HS-5 (cell line): ENCODE measurements around the gene AGPAT2.
"Not testable (repeated sequence)": the region's sequence is repeated elsewhere in the genome, so short reads cannot be mapped to it uniquely, and the experiment has no call there.

Source experiments
- DNase-seq: peaks from one replicate; pipeline ENCODE4 v3.0.0-alpha.2; 2012; ENCODE audit warnings: low read depth

Gene AGPAT2

GRCh38 chr9:136720251-136720897 is 33.1 kb upstream of the AGPAT2 start:
- no peak for DNase-seq

GRCh38 chr9:136719195-136719880 is 32.1 kb upstream of the AGPAT2 start:
- DNase-seq, result no peak

DNA sequence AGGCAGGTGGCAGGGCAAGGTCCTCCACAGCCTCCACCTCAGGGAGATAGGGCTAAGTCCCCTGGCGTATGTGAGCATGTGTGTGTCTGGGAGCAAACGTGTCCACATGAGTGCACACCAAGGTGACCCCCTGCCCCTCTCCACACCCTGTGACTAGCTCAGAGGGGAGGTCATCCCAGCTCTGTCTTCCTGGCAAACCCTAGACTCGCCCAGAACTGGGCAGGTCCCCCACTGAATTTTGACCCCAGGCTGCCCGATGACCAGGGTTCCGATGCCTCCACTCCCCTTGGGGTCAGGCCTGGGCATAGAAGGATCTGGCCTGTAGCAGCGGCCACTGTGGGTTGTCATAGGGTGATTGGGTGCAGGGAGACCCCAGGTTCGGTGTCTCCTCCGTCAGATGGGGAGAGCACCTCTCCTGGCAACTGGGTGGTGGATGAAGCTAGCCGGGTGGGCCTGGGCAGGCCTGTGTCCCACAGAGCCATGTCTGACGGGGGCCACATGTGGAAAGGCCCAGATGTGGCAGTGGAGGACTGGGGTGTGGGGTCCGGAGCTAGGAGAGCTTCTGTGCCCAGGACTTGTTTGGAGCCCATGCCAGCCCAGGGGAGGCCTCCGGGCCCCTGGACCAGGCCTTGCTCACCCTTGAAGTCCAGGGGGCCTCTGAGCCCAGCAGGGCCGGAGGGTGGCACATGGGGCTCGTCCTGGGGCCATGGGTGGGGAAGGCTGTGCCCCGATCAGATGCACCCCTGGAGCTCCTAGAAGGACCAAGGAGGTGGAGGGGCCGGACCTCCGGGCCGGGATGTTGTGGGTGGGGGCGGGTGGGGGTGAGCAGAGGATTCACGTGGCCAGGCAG is 31.3 kb upstream of the AGPAT2 start:
- no peak for DNase-seq

DNA sequence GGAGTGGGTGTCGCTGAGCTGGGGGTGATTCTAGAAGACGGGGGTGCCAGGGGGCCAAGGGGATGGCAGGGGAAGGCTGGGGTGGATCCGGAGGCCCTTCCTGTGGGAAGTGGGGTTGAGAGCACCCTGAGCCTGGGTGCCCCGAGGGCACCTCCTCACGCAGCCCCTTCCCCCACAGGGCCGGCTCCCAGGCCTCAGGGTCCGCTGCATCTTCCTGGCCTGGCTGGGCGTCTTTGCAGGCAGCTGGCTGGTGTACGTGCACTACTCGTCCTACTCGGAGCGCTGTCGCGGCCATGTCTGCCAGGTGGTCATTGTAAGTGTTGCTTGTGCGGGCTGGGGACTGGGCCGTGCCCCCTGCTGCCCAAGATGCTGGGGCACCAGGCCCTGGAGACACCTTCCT is 30.1 kb upstream of the AGPAT2 start:
- no peak for DNase-seq

- DNase-seq, result no peak
Measured at GRCh38 chr9:136714893-136715274, 27.6 kb upstream of the AGPAT2 start.

DNA sequence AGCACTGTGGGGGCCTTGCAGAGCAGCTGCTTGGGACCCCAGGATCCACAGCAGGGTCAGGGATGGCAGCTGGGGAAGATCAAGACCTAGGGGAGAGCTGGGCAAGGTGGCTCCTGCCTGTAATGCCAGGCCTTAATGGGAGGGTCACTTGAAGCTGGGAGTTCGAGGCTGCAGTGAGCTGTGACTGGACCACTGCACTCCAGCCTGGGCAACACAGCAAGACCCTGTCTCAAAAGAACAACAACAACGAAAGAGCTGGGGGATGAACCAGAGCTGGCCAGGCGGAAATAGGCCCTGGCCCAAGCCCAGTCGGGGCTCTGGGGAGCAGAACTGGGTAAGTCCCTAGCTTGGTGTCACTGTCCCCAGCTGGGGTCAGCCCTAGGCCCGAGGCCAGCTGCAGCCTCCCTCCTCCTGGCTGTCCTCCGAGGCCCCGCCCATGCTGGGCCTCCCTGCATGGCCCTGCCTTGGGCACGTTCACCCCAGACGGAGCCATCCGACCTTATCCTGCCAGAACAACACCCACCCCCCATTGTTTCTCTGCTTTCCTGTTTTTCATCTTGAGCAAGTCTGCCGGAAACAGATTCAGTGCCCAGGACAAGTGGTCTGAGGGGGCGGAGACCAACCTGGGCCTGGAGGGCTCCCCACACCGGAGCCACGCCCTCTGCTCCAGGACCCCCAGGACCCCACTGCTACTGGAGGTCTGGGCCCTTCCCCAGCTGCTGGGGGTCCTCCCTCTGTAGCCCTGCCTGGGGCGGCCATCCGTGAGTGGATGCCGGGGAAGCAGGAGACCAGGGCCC is 27.0 kb upstream of the AGPAT2 start:
- DNase-seq, result no peak

DNA sequence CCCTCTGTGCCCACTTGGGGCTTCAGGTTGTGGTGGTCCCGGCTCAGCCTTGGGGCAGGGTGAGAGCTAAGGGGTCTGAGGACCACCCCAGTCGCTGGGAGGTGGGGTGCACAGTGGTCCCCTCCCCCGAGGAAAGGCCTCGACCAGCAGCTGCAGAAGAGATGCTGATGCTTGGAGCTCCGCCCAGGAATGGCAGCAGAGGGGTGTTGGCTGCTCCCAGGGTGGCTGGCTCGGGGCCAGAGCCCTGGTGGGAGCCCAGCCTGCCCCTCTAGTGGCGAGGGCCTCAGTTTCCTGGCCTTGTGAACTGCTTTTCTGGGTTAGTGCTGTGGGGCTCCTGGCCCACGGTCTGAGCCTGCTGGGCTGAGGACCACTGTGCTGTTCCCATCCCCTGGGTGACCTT is 26.3 kb upstream of the AGPAT2 start:
- DNase-seq, result no peak

- DNase-seq, result no peak
Measured at GRCh38 chr9:136712690-136713544, 25.7 kb upstream of the AGPAT2 start.

- DNase-seq, result no peak
Measured at GRCh38 chr9:136711751-136712689, 24.8 kb upstream of the AGPAT2 start, which contains the start of gene DIPK1B. TSS of gene DIPK1B (plus strand) at chr9:136712572. CDS start at chr9:136712666, 94 bp downstream.

- not testable (repeated sequence) for DNase-seq
Measured at GRCh38 chr9:136711219-136711648, 24.0 kb upstream of the AGPAT2 start.

- no peak for DNase-seq
Measured at GRCh38 chr9:136710543-136710942, 23.3 kb upstream of the AGPAT2 start.

DNA sequence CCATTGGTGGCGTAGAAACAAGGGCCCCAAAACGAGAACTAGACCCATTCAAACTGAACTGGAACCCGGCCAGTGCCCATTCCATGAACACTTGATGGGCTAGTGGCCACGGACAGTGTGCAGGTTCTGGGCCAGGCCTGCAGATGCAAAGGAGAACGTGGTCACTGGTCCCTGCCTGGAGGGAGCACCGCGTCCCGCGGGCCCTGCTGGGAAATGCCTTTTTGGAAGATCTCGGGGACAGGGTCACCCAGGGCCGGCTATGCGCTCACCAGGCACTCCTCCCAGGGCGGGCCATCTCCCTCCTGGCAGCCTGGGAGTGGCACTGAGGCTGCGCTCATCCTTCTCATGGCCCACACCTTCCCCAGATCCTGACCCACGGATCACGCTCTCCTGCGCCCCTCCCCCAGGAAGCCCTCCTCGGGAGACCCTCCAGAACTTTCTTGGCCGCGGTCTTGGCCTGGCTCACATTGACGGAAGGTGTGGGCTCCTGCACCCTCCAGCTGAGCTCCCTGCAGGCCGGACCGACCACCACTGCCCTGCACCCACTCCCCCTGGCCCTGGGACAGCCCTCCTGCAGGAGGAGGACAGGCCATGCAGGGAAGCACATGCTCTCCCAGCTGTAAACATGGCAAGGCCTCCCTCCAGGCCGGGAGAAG is 22.3 kb upstream of the AGPAT2 start:
- DNase-seq, result no peak

DNA sequence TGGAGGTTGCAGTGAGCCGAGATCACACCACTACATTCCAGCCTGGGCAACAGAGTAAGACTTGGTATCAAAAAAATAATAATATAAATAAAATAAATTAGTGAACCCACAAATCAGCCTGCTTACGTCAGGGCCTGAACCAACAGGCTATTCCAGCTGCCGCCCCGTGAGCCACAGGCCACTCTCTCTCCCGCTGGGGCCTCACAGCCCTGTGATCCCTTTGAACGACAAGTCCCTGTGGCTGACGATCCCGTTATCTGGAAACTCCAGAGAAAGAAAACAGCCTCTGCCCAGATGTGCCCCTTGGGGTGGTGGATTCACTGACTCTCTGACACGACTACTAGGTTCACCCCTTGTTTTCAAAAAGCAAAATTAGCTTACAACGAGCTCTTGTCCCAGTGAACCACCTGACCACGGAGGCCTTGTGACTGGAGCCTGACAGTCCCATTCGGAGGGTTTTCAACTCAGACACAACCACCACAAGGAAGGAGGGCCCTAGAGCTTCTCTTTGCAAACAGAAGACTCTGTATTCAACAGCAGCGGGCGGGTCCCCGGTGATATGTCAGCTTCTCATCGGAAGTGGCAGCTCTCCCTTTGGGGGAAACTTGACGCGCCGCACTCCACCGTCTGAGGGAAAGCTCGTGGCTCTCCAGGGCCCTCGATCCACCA is 20.7 kb upstream of the AGPAT2 start:
- DNase-seq, result no peak

DNA sequence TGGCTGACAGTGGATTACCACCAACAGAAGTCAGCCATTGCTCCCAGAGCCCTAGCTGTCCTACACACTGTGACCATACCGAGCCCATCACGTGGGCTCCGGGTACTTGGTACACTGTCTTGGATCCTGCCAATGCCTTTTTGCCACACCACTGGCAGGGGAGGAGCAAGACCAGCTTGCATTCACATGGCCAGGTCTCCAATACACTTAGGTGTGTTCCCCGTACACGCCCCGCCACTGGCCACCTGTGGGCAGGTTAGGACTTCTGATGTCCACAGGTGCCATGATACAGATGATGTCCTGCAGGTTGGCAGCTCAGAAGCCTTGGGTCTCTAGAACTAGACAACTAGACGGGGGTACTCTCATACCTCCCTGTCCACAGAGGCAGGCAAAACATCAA is 19.8 kb upstream of the AGPAT2 start:
- DNase-seq, result no peak

DNA sequence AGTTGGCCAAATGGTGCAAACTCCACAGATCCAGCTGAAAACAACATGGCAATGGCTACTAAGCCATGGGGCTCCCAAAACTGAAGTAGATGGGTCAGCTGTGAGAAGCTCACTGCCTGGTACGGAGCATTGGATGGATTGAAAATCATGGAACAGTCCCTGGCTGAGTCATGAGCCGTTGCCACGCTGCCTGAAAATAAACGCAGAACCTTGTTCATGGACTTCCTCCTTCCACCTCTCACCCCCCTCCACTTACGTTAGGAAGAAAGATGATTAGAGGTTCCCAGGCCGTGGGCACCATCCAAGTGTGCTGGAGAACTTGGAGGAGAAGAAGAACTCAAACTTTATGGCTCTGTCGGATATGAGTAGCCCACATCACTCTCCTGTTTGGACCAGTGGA is 18.3 kb upstream of the AGPAT2 start:
- DNase-seq, result no peak

DNA sequence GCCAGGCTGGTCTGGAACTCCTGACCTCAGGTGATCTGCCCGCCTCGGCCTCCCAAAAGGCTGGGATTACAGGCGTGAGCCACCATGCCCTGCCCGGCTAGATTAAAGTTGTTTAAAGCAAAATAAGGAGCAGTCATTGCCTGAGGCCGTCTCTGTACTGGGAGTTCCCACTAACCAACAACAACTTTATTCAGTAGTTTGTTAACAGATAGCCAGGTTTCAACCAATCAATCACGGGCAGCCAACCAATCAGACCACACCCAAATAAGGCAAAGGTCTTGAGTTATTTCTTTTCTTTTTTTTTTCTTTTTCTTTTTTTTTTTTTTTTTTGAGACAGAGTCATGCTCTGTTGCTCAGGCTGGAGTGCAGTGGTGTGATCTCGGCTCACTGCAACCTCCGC is 17.5 kb upstream of the AGPAT2 start:
- not testable (repeated sequence) for DNase-seq

- DNase-seq, result no peak
Measured at GRCh38 chr9:136703276-136703860, 16.1 kb upstream of the AGPAT2 start.

DNA sequence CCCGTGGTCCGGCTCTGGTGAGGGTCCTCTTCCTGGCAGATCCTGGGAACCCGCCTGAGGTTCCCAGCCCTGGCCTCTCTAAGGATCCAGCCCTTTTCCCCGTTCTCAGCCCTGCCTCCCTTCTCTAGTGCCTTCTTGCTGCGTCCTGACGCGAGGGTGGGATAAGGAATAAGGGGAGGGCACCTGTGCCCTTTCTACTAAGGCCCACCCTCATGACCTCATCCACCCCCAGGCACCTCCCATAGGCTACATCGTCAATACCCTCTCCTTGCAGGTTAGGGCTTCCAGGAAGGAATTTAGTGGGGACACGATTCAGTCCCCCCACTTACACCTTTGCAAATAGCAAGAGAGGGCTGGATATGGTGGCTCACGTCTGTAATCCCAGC is 14.4 kb upstream of the AGPAT2 start:
- DNase-seq, result no peak
